ENCODE data around the gene ZNF74.
"Not testable (repeated sequence)": the region's sequence is repeated elsewhere in the genome, so short reads cannot be mapped to it uniquely, and the experiment has no call there.

GRCh38 chr22:20355939-20356636 lies 37.9 kb upstream of the ZNF74 start:
- not testable (repeated sequence) for TF ChIP-seq CTCF (conservative IDR thresholded peaks at IDR 0.05); ZFX (IDR thresholded peaks at IDR 0.05)
